Stimulated activated CD8-positive, alpha-beta memory T cell treated with anti-CD3 and anti-CD28 coated beads, Interleukin-7, amount 100 ng/mL, for 1 hour (primary cell): Measurements from ENCODE around the gene CDK19.

Experiments
- DNase-seq, 2 donors: peaks; one replicate each; pipeline ENCODE4 v3.0.0-alpha.2; 2020; ENCODE audit warnings: low read depth in 2 of 2

CDK19 gene

GRCh38 chr6:110703010-110703905 lies 112.0 kb downstream of the CDK19 start:
- DNase-seq = no peak

- no peak for DNase-seq
These were observed 115.5 kb downstream of the CDK19 start for GRCh38 chr6:110699780-110700179.

- DNase-seq = no peak
These were observed 121.3 kb downstream of the CDK19 start for GRCh38 chr6:110693994-110694393.

GRCh38 chr6:110693296-110693695 lies 122.0 kb downstream of the CDK19 start:
- DNase-seq = no peak

- DNase-seq = no peak
These were observed 124.4 kb downstream of the CDK19 start for GRCh38 chr6:110690916-110691315.

GRCh38 chr6:110690106-110690654 lies 125.1 kb downstream of the CDK19 start:
- DNase-seq = no peak

GRCh38 chr6:110689275-110689935 lies 125.9 kb downstream of the CDK19 start:
- no peak for DNase-seq

- DNase-seq = no peak
These were observed 126.5 kb downstream of the CDK19 start for GRCh38 chr6:110688661-110689268.

- no peak for DNase-seq
These were observed 127.9 kb downstream of the CDK19 start for GRCh38 chr6:110687326-110687725.

- DNase-seq = no peak
These were observed 132.0 kb downstream of the CDK19 start for GRCh38 chr6:110683241-110683640.

- DNase-seq = peak in 1 of 2 donors; percentile 20
These were observed 132.8 kb downstream of the CDK19 start for GRCh38 chr6:110682460-110682853.

- no peak for DNase-seq
These were observed 133.5 kb downstream of the CDK19 start for GRCh38 chr6:110681543-110682459.

- no peak for DNase-seq
These were observed 138.9 kb downstream of the CDK19 start for GRCh38 chr6:110676396-110676795.

- DNase-seq = no peak
These were observed 141.2 kb downstream of the CDK19 start for GRCh38 chr6:110674096-110674495.

- no peak for DNase-seq
These were observed 143.1 kb downstream of the CDK19 start for GRCh38 chr6:110672122-110672521.

GRCh38 chr6:110671447-110671846 lies 143.8 kb downstream of the CDK19 start:
- DNase-seq = no peak

GRCh38 chr6:110665600-110665999 lies 149.7 kb downstream of the CDK19 start:
- DNase-seq = no peak

GRCh38 chr6:110664933-110665332 lies 150.3 kb downstream of the CDK19 start:
- no peak for DNase-seq

- DNase-seq = no peak
These were observed 152.6 kb downstream of the CDK19 start for GRCh38 chr6:110662490-110663211.

- DNase-seq = no peak
These were observed 153.9 kb downstream of the CDK19 start for GRCh38 chr6:110661414-110661813.
